ENCODE measurements around the gene OR6C70.

The OR6C70 gene

GRCh38 chr12:55428331-55429243, 41.4 kb downstream of the OR6C70 start:
- H3K9me3 ChIP-seq, result no peaks in the 10 kb centered on the region
- H3K27me3 ChIP-seq, result peaks cover 10% of the 10 kb centered on the region
- no peak overlapping the region for H3K27ac ChIP-seq
- no peak overlapping the region for H3K4me3 ChIP-seq (ENCODE audit: low read depth in 1 of 2, low read length in 1 of 2)
- no peaks in the 10 kb centered on the region for H3K36me3 ChIP-seq
- no peak for TF ChIP-seq CTCF (IDR thresholded peaks at IDR 0.05)
- H3K4me1 ChIP-seq (ENCODE audit: control insufficient read depth in 1 of 2, insufficient read depth in 1 of 2, low read depth in 1 of 2, low read length in 1 of 2), result no peaks in the 10 kb centered on the region

DNA sequence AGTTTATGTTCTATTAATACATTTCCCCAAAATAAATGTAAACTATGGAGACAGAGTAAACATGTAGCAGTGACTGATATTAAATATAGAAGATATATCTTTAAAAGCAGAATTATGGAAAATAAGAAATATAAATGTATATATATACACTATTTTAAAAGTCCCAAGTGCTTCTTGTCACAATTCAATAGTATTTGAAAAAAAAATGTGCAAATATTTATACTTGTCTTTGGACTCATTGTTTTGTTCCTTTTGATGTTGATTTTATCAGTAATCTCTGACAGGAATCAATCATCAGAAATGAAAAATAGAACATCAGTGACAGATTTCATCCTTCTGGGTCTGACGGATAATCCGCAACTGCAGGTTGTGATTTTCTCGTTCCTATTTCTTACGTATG, 44.0 kb downstream of the OR6C70 start, which contains the start of gene OR6C76:
TSS of gene OR6C76 (plus strand) at position 301 of the 400 bp plus-strand sequence. CDS start at position 301, 0 bp downstream.
- Histone ChIP-seq H3K27me3 (peaks cover 10% of the 10 kb centered on the region), H3K4me1 (ENCODE audit: control insufficient read depth in 1 of 2, insufficient read depth in 1 of 2, low read depth in 1 of 2, low read length in 1 of 2) (no peaks in the 10 kb centered on the region), H3K27ac (no peak within 1 kb of the TSS), H3K36me3 (no peaks in the 10 kb centered on the region), H3K4me3 (ENCODE audit: low read depth in 1 of 2, low read length in 1 of 2) (no peak within 1 kb of the TSS), H3K9me3 (no peaks in the 10 kb centered on the region)
- no peak for TF ChIP-seq CTCF (IDR thresholded peaks at IDR 0.05)

DNA sequence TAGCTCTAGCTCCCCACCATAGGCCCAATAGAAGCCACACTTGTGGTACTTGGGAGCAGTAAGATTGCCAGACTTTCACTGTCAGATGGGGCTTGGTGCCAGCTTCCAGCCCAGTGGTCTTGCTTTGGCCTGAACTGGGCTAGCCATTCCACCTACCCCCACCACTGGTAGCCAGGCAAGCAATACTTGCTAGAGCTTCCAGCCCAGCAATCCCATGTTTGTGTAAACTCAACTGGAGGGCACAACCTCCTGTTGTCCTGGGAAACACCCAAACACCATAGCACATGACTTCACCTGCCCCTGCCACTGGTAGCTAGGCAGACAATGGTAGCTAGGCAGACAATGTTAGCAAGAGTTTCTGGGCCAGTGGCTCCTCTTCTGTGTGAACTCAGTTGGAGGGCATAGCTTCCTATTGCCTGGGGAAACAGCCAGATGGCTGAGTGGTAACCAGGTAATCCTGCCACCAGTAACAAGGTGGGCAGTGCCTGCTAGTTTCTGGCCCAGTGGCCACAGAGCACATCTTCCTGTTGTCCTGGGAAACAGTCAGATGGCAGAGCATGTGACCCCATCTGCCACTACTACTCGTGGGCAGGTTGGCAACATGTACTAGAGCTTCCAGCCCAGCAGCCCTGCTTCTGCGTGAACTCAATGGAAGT, 49.5 kb downstream of the OR6C70 start:
- H3K9me3 ChIP-seq, result no peaks in the 10 kb centered on the region
- H3K27ac ChIP-seq, result no peak overlapping the region
- no peaks in the 10 kb centered on the region for H3K4me1 ChIP-seq (ENCODE audit: control insufficient read depth in 1 of 2, insufficient read depth in 1 of 2, low read depth in 1 of 2, low read length in 1 of 2)
- TF ChIP-seq CTCF (IDR thresholded peaks at IDR 0.05), result no peak
- H3K4me3 ChIP-seq (ENCODE audit: low read depth in 1 of 2, low read length in 1 of 2), result no peak overlapping the region
- H3K36me3 ChIP-seq, result no peaks in the 10 kb centered on the region
- H3K27me3 ChIP-seq, result peaks cover 24% of the 10 kb centered on the region
